ENCODE data around the gene TAF12.
"Not testable (repeated sequence)": the region's sequence is repeated elsewhere in the genome, so short reads cannot be mapped to it uniquely, and the experiment has no call there.

Gene TAF12

GRCh38 chr1:28642847-28643635 lies at the start of gene TAF12:
Gene TAF12 (minus strand): TSS chr1:28643067. CDS start chr1:28622081, 20,986 bp downstream.
- peak; percentile 87 to 93 for DNase-seq (ENCODE audit: low read depth in 1 of 2, low spot score in 1 of 2)

DNA sequence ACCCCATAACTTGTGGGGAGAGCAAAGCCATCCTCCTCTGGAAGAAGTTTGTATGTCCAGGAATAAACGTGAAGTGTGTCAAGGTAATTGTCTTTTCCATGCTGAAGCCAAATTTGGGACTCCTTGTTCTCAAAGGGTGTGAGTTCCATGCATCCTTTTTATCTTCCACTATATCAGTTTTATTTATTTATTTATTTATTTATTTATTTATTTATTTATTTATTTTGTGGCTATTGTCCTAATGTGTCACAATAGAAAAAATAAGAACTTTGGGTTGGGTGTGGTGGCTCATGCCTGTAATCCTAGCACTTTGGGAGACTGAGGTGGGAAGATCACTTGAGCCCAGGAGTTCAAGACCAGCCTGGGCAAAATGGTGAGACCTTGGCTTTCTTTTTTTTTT lies 48.8 kb upstream of the TAF12 start:
- DNase-seq (ENCODE audit: low read depth in 1 of 2, low spot score in 1 of 2), result not testable (repeated sequence)

- DNase-seq (ENCODE audit: low read depth in 1 of 2, low spot score in 1 of 2), result no peak
Measured at GRCh38 chr1:28684937-28685336, 42.1 kb upstream of the TAF12 start.

DNA sequence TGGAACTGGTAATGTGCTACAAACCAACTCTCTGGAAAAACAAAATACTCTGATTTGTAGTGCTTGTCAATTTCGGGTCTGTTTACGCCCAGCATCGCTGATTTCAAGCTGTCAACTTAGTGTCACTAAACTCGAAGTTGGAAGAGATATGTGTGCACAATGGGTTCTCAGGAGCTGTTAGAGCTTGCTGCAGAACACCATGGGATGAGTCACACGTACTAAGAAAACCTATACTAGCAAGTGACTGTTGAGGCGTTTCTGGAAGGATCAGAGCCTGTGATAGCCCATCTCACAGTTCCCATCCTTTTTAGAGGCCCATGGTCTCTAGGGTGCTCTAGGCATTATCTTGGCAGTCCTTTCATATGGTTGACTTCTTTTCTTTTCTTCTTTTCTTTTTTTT lies 40.0 kb upstream of the TAF12 start:
- DNase-seq (ENCODE audit: low read depth in 1 of 2, low spot score in 1 of 2), result no peak

DNA sequence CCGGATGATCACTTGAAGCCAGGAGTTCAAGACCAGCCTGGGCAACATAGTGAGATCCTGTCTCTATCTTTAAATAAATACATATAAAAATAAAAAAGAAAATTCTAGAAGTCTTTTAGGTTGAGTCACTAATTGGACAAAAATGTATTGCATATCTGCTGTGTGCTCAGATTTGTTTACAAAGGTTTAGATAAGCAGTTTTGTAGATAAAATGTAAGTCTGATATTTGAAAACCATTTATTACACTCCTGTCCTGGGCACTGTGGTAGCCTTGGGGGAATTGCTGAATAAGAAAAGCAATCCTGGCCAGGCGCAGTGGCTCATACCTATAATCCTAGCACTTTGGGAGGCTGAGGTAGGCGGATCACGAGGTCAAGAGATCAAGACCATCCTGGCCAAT lies 37.3 kb upstream of the TAF12 start:
- no peak for DNase-seq (ENCODE audit: low read depth in 1 of 2, low spot score in 1 of 2)

DNA sequence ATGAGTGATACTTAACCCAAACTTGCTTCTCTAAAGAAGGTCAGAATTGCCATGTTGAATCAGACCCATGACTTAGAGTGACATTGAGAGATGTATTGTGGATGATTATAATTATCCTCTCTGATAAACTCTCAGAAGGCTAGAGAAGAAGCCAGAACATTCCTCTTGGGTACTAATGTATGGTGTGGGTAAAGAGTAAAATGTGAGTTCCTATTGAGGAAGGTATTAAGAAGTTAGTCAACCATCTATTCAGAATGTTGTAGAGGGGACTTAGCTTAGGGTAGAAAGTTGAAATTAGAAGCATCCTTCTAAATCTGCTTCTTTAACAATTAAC lies 33.0 kb upstream of the TAF12 start:
- DNase-seq (ENCODE audit: low read depth in 1 of 2, low spot score in 1 of 2), result no peak

DNA sequence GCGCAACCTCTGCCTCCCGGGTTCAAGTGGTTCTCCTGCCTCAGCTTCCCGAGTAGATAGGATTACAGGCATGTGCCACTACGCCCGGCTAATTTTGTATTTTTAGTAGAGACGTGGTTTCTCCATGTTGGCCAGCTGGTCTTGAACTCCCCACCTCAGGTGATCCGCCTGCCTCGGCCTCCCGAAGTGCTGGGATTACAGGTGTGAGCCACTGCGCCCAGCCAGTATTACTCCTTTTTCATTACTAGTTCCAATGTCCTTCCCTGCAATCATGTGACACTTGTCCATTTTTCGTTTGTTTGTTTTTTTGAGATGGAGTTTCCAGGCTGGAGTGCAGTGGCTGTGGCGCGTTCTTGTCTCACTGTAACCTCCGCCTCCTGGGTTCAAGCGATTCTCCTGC lies 30.1 kb upstream of the TAF12 start:
- DNase-seq (ENCODE audit: low read depth in 1 of 2, low spot score in 1 of 2), result not testable (repeated sequence)

GRCh38 chr1:28671254-28671780 lies 28.4 kb upstream of the TAF12 start:
- DNase-seq (ENCODE audit: low read depth in 1 of 2, low spot score in 1 of 2), result no peak

- peak; percentile 11 to 66 for DNase-seq (ENCODE audit: low read depth in 1 of 2, low spot score in 1 of 2)
Measured at GRCh38 chr1:28668956-28669723, 26.3 kb upstream of the TAF12 start.

GRCh38 chr1:28668191-28668955 lies 25.5 kb upstream of the TAF12 start, which contains the start of gene GMEB1:
Gene GMEB1 (plus strand): TSS chr1:28668784. CDS start chr1:28683613, 14,829 bp downstream.
- peak; percentile 75 to 77 for DNase-seq (ENCODE audit: low read depth in 1 of 2, low spot score in 1 of 2)

GRCh38 chr1:28666806-28667205 lies 23.9 kb upstream of the TAF12 start:
- DNase-seq (ENCODE audit: low read depth in 1 of 2, low spot score in 1 of 2), result no peak

DNA sequence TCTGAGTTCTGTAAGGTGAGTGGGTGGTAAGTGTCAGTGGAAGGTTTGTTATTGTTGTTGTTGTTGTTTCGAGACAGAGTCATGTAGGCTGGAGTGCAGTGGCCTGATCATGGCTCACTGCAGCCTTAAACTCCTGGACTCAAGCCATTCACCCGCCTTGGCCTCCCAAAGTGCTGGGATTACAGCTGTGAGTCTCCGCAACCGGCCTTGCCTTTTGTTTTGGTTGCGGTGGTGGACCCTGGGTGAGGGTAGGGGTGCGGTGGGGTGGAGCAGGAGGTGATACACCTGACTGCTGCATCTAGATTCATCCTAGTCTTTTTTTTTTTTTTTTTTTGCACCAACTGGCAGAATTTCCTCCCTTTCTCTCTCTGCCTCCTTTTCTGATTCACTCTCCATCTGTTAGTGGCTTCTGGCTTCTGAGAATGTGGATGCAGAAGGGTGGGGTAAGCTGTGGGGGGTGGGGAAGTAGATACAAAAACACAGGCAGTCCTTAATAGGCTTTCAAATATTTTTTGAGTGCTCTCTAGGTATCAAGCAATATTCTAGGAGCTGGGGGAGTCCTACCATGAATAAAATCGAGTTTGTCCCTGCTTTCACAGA lies 21.1 kb upstream of the TAF12 start:
- DNase-seq (ENCODE audit: low read depth in 1 of 2, low spot score in 1 of 2), result no peak

DNA sequence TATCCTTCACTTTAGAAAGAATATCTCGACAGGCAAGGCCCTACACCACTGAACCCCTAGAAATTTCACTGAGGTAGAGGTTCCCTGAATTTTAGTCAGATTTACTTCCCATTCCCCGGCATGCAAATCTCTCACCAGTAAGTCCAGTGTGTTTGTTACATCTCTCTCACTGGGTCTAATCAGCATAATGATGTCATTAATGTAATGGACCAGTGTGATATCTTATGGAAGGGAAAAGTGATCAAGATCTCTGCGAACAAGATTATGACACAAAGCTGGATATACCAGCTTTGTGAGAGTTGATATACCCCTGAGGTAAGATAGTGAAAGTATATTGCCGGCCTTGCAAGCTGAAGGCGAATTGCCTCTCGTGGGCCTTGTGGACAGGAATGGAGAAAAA lies 13.5 kb upstream of the TAF12 start:
- no peak for DNase-seq (ENCODE audit: low read depth in 1 of 2, low spot score in 1 of 2)

- DNase-seq (ENCODE audit: low read depth in 1 of 2, low spot score in 1 of 2), result not testable (repeated sequence)
Measured at GRCh38 chr1:28655448-28656311, 12.8 kb upstream of the TAF12 start.

DNA sequence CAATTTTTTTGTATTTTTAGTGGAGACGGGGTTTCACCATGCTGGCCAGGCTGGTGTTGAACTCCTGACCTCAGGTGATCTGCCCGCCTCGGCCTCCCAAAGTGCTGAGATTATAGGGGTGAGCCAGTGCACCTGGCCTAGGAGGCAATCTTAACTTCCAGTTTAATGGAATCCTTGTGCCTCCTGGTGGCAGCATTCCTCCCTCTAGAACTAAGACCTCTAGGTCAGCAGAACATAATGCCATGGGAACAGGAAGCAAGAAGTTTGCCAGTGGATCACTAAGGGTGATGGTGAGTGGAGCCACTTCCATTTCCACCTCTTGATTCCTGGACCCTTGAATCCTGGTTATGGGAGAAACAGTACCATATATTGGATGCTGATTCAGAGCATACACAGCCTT lies 11.0 kb upstream of the TAF12 start:
- DNase-seq (ENCODE audit: low read depth in 1 of 2, low spot score in 1 of 2), result not testable (repeated sequence)

DNA sequence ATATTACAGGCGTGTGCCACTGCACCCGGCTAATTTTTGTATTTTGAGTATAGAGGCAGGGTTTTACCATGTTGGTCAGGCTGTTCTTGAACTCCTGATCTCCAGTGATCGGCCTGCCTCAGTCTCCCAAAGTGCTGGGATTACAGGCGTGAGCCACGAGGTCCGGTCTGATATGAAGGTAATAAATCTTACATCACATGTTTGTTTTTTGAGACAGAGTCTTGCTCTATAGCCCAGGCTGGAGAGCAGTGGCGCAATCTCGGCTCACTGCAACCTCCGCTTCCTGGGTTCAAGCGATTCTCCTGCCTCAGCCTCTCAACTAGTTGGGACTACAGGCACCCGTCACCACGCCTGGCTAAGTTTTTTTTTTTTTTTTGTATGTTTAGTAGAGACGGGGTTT lies 10.2 kb upstream of the TAF12 start:
- not testable (repeated sequence) for DNase-seq (ENCODE audit: low read depth in 1 of 2, low spot score in 1 of 2)

- peak; percentile 72 to 76 for DNase-seq (ENCODE audit: low read depth in 1 of 2, low spot score in 1 of 2)
Measured at GRCh38 chr1:28648474-28649198, 5.8 kb upstream of the TAF12 start, which contains the start of gene RNU11. Gene RNU11 (plus strand): TSS chr1:28648600.

DNA sequence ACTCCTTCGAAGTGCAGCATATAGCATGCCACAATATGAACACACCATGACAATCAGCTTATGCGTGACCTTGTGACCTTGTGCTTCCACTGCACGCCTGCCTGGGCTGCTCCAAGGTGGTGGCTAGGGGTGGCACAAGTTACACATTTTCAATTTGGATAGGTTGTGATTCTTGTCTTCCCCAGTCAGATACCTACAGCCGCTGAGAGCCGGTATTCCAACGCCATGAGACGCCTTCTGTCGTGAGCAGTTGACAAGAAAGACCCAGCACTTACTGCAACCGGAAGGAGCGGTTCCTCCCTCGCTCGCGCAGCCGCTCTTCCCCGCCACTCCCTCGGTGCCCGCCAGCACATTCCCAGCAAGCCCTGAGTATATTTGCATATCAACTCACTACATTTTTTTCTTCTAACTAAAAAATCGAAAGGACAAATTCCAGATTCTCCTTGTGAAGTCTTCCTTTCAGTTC lies 5.2 kb upstream of the TAF12 start:
- peak; percentile 73 to 76 for DNase-seq (ENCODE audit: low read depth in 1 of 2, low spot score in 1 of 2)

DNA sequence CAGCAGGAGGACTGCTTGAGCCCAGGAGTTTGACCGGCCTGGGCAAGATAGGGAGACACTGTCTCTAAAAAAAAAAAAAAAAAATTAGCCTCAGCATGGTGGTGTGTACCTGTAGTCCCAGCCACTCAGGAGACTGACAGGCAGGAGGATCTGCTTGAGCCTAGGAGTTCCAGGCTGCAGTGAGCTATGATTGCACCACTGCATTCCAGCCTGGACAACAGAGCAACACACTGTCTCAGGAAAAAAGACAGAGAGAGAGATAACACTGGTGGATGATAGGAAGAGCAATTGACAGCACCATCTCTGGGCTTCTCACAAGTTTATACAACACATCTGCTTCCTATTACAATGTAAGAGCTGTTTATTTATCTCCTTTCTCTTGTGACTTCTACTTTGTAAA lies 3.2 kb upstream of the TAF12 start:
- DNase-seq (ENCODE audit: low read depth in 1 of 2, low spot score in 1 of 2), result no peak

Data from stimulated activated CD4-positive, alpha-beta T cell treated with anti-CD3 and anti-CD28 coated beads, Interleukin-15, amount 100 ng/mL, for 1 hour (primary cell).